Measurements from ENCODE around the gene SPEM3.

DNA sequence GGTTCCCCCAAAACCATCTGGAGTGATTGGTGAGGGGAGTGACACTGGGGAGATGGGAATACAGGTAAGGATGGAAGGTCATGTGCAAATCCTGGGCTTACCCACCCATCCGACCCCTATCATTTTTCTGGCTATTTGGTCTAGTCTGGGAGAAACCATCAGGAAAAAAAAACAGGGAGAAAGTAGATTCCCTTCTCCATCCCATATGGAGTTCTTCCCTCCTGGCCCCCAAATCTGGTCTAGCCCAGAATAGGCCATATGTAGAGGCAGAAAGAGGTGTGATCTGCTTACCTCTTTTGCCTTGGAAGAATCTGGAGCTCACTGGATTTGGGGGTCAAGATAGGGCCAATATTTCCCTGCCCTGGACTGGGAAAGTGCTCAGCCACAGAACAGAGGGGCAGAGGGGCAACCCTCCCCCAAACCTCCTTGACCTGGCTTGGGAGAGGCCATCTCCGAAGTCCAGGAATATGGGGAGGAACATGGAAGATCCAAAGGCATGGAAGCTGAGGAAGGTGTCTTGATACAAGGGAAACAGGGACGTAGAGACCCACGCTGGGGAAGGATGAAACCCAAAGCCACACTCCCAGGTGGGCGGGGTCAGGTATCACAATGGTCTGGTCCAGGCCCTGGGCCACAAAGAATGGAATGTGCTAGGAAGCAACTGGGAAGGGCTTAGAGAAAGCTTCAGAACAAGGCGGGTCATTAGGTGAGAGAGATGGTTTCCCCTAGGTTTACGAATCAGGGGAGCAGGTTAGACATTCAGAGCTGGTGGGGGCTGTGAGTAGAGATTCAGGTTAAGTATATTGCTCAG lies 32.4 kb downstream of the SPEM3 start:
- TF ChIP-seq, protein P1, sequence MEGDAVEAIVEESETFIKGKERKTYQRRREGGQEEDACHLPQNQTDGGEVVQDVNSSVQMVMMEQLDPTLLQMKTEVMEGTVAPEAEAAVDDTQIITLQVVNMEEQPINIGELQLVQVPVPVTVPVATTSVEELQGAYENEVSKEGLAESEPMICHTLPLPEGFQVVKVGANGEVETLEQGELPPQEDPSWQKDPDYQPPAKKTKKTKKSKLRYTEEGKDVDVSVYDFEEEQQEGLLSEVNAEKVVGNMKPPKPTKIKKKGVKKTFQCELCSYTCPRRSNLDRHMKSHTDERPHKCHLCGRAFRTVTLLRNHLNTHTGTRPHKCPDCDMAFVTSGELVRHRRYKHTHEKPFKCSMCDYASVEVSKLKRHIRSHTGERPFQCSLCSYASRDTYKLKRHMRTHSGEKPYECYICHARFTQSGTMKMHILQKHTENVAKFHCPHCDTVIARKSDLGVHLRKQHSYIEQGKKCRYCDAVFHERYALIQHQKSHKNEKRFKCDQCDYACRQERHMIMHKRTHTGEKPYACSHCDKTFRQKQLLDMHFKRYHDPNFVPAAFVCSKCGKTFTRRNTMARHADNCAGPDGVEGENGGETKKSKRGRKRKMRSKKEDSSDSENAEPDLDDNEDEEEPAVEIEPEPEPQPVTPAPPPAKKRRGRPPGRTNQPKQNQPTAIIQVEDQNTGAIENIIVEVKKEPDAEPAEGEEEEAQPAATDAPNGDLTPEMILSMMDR (IDR thresholded peaks at IDR 0.05; ENCODE audit: insufficient read depth, low read length) = no peak
- no peak for TF ChIP-seq GABPA (IDR thresholded peaks at IDR 0.05; ENCODE audit: low read depth)
